ENCODE measurements around the gene IL18RAP.

The IL18RAP gene

DNA sequence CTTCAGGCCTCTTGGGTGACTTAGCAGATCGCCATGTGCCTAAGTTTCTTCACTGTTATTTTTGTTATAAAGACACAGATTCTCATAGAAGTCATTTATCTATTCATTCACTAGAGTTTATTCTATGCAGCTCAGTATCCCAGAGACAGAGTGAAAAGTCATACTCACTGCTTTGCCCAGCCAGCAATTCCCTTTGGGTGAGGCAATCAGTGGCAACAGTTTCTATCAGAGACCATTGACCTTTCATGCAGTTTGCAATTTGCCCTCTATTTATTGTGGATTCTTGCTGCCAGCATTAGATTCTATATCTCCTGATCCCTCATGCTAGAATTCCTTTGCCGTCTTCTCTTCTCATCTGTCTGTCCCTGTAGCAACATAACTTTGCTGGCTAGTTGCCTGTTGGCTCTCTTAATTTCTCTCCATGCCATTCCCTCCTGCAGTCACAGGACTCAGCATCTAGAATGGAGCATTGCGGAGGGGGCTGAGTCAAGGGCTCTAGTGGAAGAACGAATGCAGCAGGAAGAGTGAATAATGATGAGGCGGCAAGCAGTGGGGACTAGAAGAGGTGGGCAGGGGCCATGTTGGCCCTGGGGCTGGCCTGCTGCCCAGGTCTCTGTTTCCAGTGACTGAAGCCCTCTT, 62.3 kb downstream of the IL18RAP start:
- H3K9me2 ChIP-seq (ENCODE audit: low read depth, low read length), result no peaks in the 10 kb centered on the region
- H3K4me1 ChIP-seq (ENCODE audit: insufficient read depth, low read length, severe bottlenecking), result no peaks in the 10 kb centered on the region
- no peak overlapping the region for H3K9ac ChIP-seq (ENCODE audit: low read length)
- H3F3A ChIP-seq (ENCODE audit: insufficient read depth, low read length), result no peaks in the 10 kb centered on the region
- H3K9me3 ChIP-seq (ENCODE audit: low read length), result no peaks in the 10 kb centered on the region
- no peak overlapping the region for H3K4me3 ChIP-seq (ENCODE audit: low read depth, low read length, poor library complexity, severe bottlenecking)
- H3K27me3 ChIP-seq (ENCODE audit: insufficient read depth, low read length), result no peaks in the 10 kb centered on the region; the same call in 1 of the 2 replicates
- H3K79me2 ChIP-seq (ENCODE audit: insufficient read depth, low read length), result no peaks in the 10 kb centered on the region
- H3K4me2 ChIP-seq (ENCODE audit: low read length), result no peak overlapping the region
- H3K27ac ChIP-seq (ENCODE audit: low read depth, low read length, poor library complexity, severe bottlenecking), result no peak overlapping the region
- no peaks in the 10 kb centered on the region for H4K20me1 ChIP-seq (ENCODE audit: insufficient read depth, low read length)
- H2AFZ ChIP-seq (ENCODE audit: low read length), result no peak overlapping the region
- H3K36me3 ChIP-seq (ENCODE audit: insufficient read depth, low read length), result no peaks in the 10 kb centered on the region
- no peak for TF ChIP-seq EZH2 (IDR thresholded peaks at IDR 0.05; ENCODE audit: borderline replicate concordance, low read length)
- TF ChIP-seq, protein P1, sequence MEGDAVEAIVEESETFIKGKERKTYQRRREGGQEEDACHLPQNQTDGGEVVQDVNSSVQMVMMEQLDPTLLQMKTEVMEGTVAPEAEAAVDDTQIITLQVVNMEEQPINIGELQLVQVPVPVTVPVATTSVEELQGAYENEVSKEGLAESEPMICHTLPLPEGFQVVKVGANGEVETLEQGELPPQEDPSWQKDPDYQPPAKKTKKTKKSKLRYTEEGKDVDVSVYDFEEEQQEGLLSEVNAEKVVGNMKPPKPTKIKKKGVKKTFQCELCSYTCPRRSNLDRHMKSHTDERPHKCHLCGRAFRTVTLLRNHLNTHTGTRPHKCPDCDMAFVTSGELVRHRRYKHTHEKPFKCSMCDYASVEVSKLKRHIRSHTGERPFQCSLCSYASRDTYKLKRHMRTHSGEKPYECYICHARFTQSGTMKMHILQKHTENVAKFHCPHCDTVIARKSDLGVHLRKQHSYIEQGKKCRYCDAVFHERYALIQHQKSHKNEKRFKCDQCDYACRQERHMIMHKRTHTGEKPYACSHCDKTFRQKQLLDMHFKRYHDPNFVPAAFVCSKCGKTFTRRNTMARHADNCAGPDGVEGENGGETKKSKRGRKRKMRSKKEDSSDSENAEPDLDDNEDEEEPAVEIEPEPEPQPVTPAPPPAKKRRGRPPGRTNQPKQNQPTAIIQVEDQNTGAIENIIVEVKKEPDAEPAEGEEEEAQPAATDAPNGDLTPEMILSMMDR (IDR thresholded peaks at IDR 0.05; ENCODE audit: low read length), result no peak

DNA sequence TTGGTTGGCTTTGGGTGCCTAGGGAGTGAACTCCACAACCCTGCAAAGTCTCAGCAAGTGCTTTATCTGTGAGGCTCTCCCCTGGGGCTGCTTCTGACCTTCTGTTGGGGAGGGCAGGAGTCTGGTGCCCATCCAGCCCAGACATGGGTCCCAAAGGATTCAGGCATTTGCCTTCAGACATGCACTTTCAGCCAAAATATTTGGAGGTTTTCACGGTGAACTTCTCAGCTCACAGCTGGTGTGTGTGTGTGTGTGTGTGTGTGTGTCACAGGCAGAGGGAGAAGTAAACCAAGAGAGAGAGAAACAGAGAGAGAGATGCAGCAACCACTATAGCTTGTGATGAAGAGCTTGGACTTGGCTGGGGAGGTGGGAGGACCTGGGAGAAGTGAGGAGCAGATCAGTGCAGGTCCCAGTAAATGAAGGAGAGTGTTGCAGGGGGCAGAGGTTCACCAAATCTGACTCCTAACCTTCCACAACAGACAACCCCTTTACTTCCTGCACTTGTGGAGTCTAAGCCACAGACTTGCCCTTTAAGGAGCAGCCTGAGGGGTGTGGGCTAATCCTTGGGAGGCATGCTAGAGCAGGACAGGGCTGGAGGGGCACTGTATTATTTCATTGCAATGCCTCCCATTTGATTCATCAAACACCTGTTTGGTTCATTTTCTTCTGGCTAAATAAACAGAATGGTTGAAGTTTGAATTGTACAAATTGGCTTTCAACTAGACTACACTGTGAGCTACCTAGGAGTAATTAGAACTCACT, 64.2 kb downstream of the IL18RAP start:
- no peak overlapping the region for H3K27ac ChIP-seq (ENCODE audit: low read depth, low read length, poor library complexity, severe bottlenecking)
- no peaks in the 10 kb centered on the region for H4K20me1 ChIP-seq (ENCODE audit: insufficient read depth, low read length)

GRCh38 chr2:102487761-102488462, 65.0 kb downstream of the IL18RAP start:
- Histone ChIP-seq H3K4me1 (ENCODE audit: insufficient read depth, low read length, severe bottlenecking) (no peaks in the 10 kb centered on the region), H3K9ac (ENCODE audit: low read length) (no peak overlapping the region), H3K27ac (ENCODE audit: low read depth, low read length, poor library complexity, severe bottlenecking) (no peak overlapping the region), H3K4me3 (ENCODE audit: low read depth, low read length, poor library complexity, severe bottlenecking) (no peak overlapping the region), H3K27me3 (ENCODE audit: insufficient read depth, low read length) (no peaks in the 10 kb centered on the region), H4K20me1 (ENCODE audit: insufficient read depth, low read length) (no peaks in the 10 kb centered on the region), H3K4me2 (ENCODE audit: low read length) (no peak overlapping the region), H3K79me2 (ENCODE audit: insufficient read depth, low read length) (no peaks in the 10 kb centered on the region), H3K9me3 (ENCODE audit: low read length) (no peaks in the 10 kb centered on the region), H2AFZ (ENCODE audit: low read length) (no peak overlapping the region), H3K9me2 (ENCODE audit: low read depth, low read length) (no peaks in the 10 kb centered on the region), H3F3A (ENCODE audit: insufficient read depth, low read length) (no peaks in the 10 kb centered on the region), H3K36me3 (ENCODE audit: insufficient read depth, low read length) (no peaks in the 10 kb centered on the region)
- TF ChIP-seq EZH2 (IDR thresholded peaks at IDR 0.05; ENCODE audit: borderline replicate concordance, low read length), result no peak
- TF ChIP-seq, protein P1 (IDR thresholded peaks at IDR 0.05; ENCODE audit: low read length), result no peak

More for the DNA sequence above, 64.2 kb downstream of the IL18RAP start:
- Histone ChIP-seq H3K4me2 (ENCODE audit: low read length) (no peak overlapping the region), H3F3A (ENCODE audit: insufficient read depth, low read length) (no peaks in the 10 kb centered on the region), H3K79me2 (ENCODE audit: insufficient read depth, low read length) (no peaks in the 10 kb centered on the region), H3K27me3 (ENCODE audit: insufficient read depth, low read length) (no peaks in the 10 kb centered on the region), H2AFZ (ENCODE audit: low read length) (no peak overlapping the region), H3K4me1 (ENCODE audit: insufficient read depth, low read length, severe bottlenecking) (no peaks in the 10 kb centered on the region), H3K9me3 (ENCODE audit: low read length) (no peaks in the 10 kb centered on the region), H3K9me2 (ENCODE audit: low read depth, low read length) (no peaks in the 10 kb centered on the region), H3K4me3 (ENCODE audit: low read depth, low read length, poor library complexity, severe bottlenecking) (no peak overlapping the region), H3K9ac (ENCODE audit: low read length) (no peak overlapping the region), H3K36me3 (ENCODE audit: insufficient read depth, low read length) (no peaks in the 10 kb centered on the region)
- TF ChIP-seq, protein P1 (IDR thresholded peaks at IDR 0.05; ENCODE audit: low read length), result no peak
- TF ChIP-seq EZH2 (IDR thresholded peaks at IDR 0.05; ENCODE audit: borderline replicate concordance, low read length), result no peak

Data from OCI-LY1 (cell line).